A549 (cell line): ENCODE results near the gene TUBGCP6.

Experiments
- CEBPB ChIP-seq, 2 experiments: fragments of >200 bp in 1 of 2; sonication (Bioruptor Twin) in 1 of 2; formaldehyde crosslinking in 1 of 2; IDR thresholded peaks; 2 replicates each; pipeline ENCODE4 v1.6.1; 2012 to 2016
- JUN ChIP-seq, 2 experiments: fragments of >200 bp; sonication (Bioruptor Twin); formaldehyde crosslinking; IDR thresholded peaks; 2 replicates in 1 of 2; 3 replicates in 1 of 2; pipeline ENCODE4 v1.6.1; 2016 to 2017
- KDM1A ChIP-seq: fragments of 200-600 bp; sonication (generic); IDR thresholded peaks from 2 replicates; pipeline ENCODE4 v1.6.1; 2016; ENCODE audit warnings: low read depth, mild to moderate bottlenecking
- NR3C1 ChIP-seq: fragments of >200 bp; sonication (Bioruptor Twin); formaldehyde crosslinking; IDR thresholded peaks from 3 replicates; pipeline ENCODE4 v1.6.1; 2017
- POLR2A ChIP-seq: IDR thresholded peaks from 2 replicates; pipeline ENCODE4 v1.6.1; 2012; ENCODE audit warnings: mild to moderate bottlenecking, low read length
- TF ChIP-seq, protein P1 (sequence below): fragments of >200 bp; sonication (Bioruptor Twin); formaldehyde crosslinking; IDR thresholded peaks from 3 replicates; pipeline ENCODE4 v1.5.1; 2016
- TF ChIP-seq, protein P2 (sequence below): fragments of 450-650 bp; IDR thresholded peaks from 2 replicates; pipeline ENCODE4 v1.6.1; 2014; ENCODE audit warnings: antibody characterized with exemption

DNA sequence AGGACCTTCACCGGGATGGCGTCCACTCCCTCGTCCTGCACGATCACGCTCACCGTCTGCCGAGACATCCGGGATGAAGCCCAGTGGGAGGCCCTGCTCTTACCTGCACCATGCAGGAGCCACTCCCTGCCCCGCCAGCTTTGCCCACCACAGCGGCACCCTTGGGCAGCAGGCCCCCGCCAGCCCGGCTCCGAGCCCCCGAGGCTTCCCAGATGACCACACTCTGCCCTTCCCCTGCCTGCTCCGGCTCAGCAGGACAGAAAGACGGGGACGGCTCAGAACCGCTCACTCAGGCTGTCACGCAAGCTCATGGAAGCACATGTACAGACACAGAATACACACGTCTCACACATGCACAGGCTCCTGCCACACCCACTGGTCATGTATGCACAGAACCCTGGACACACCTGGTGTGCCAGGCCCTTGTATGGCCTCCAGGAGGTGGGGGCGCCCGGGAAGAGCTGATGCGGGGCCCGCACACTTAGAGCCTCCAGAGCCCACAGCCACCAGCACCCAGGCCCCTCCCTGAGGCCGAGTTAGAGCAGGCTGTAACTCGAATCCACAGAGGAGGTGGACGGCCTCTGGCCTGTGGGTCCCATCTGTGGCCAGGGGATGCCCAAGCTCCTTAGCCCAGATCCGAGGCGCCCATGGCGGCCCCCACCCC lies 34.3 kb upstream of the TUBGCP6 start:
- TF ChIP-seq, protein P1, sequence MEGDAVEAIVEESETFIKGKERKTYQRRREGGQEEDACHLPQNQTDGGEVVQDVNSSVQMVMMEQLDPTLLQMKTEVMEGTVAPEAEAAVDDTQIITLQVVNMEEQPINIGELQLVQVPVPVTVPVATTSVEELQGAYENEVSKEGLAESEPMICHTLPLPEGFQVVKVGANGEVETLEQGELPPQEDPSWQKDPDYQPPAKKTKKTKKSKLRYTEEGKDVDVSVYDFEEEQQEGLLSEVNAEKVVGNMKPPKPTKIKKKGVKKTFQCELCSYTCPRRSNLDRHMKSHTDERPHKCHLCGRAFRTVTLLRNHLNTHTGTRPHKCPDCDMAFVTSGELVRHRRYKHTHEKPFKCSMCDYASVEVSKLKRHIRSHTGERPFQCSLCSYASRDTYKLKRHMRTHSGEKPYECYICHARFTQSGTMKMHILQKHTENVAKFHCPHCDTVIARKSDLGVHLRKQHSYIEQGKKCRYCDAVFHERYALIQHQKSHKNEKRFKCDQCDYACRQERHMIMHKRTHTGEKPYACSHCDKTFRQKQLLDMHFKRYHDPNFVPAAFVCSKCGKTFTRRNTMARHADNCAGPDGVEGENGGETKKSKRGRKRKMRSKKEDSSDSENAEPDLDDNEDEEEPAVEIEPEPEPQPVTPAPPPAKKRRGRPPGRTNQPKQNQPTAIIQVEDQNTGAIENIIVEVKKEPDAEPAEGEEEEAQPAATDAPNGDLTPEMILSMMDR, result no peak
- TF ChIP-seq NR3C1, result no peak
- TF ChIP-seq JUN (IDR thresholded peaks at IDR 0.05), result no peak
- TF ChIP-seq POLR2A, result no peak
- TF ChIP-seq, protein P2, sequence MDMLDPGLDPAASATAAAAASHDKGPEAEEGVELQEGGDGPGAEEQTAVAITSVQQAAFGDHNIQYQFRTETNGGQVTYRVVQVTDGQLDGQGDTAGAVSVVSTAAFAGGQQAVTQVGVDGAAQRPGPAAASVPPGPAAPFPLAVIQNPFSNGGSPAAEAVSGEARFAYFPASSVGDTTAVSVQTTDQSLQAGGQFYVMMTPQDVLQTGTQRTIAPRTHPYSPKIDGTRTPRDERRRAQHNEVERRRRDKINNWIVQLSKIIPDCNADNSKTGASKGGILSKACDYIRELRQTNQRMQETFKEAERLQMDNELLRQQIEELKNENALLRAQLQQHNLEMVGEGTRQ, result no peak
- TF ChIP-seq CEBPB (IDR thresholded peaks at IDR 0.05), result no peak
- TF ChIP-seq KDM1A, result no peak
